GM21576 (cell line): Measurements from ENCODE around the gene OR2T2.
A peak's percentile ranks its signal among the peaks of the same experiment; 100 is the strongest.
"Not testable (repeated sequence)": the region's sequence is repeated elsewhere in the genome, so short reads cannot be mapped to it uniquely, and the experiment has no call there.

ENCODE experiments used
- ATAC-seq: cut with Tn5 transposase; IDR thresholded peaks from one replicate; pipeline ENCODE4 v1.9.1; 2021; ENCODE audit warnings: mild to moderate bottlenecking, moderate library complexity; ENCODE audit not compliant: unreplicated experiment

Gene OR2T2, protein sequence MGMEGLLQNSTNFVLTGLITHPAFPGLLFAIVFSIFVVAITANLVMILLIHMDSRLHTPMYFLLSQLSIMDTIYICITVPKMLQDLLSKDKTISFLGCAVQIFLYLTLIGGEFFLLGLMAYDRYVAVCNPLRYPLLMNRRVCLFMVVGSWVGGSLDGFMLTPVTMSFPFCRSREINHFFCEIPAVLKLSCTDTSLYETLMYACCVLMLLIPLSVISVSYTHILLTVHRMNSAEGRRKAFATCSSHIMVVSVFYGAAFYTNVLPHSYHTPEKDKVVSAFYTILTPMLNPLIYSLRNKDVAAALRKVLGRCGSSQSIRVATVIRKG

DNA sequence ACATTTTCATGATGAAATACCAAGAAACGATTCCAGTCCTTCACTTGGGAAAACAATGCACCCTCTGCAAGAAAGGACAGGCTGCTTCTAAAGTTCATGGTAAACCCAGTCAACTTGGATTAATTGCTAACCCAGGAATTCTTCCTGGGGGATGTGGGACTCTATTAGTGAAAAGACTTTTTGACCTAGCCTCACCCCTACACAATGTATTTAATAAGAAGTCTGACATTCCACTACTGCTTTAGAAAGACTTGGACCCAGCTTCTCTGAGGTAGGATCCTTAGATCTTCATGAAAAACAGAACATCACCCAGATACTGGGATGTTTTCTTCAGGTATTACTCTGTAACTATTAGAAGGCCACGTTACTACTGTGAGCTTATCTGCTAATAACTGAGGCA lies at the start of gene OR2T2:
OR2T2 (plus strand) TSS at position 239 of the 400 bp plus-strand sequence. CDS start 7,161 bp downstream, outside the sequence.
- not testable (repeated sequence) for ATAC-seq

DNA sequence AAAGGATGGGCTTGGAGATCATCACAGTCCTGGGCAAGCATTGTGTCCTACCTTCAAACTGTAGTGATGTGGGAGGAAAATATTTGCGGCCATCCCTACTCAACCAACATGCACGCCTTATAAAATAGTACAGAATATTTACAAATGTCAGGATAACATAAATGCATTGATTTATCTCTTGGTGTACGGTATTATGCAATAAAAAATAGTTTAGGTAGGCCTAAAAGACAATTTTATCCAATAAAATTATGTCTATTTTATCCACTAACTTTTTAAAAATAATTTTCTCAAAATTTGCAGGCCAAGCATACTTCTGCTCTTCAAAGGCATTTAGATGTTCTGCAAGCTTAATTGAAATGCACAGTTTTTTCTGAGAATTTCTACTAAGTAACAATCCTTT lies 42.7 kb upstream of the OR2T2 start, which contains the start of gene OR2T1:
OR2T1 (plus strand) TSS at position 301 of the 400 bp plus-strand sequence. CDS start 3,100 bp downstream, outside the sequence.
- no peak for ATAC-seq

DNA sequence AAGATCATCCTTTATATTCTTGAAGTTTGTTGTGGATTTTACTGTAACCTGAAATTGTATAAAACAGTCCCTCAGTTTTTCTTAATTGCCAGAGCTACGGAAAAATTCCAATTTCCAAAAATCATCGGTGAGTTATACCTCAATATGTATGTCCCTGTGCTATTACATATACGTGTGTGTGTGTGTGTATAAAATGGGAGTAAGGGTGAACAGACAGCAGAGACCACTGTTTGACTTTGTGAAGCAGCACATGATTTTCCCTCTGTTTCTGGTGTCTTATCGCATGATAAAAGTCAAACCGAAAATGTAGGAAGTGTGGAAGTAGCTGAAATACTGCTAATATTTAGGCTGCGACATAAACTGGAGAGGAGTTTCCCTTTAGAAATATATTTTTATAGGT lies 41.4 kb upstream of the OR2T2 start:
- no peak for ATAC-seq

DNA sequence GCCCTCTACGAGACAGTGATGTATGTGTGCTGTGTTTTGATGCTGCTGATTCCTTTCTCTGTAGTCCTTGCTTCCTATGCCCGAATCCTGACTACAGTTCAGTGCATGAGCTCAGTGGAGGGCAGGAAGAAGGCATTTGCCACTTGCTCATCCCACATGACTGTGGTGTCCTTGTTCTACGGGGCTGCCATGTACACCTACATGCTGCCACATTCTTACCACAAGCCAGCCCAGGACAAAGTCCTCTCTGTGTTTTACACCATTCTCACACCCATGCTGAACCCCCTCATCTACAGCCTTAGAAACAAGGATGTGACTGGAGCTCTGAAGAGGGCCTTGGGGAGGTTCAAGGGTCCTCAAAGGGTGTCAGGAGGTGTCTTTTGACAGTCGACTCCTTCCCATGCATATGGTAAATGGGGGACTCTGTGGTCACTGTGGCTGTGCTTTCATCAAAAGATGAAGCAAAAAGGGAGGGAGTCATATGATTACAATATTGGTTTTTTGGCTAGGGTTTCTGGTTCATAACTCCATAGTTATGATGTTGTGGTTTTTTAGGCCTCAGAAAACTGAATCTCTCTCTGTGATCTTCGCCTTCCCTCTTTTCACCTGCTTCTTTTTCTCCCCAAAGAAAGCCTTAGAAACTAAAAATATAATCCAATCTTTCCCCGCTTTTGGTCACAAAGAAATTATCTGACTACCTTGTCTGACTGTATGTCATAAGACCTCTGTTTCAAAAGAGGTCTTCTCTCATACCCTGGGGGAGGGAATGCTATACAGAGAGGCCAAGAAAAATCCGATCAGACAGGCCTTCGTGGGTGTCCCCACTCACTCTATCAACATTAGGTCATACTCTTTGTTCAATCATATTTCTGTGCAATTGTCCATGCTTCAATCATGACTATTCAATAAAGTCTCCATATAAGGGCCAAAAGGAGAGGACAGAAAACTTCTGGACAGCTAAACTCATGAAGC lies 38.4 kb upstream of the OR2T2 start:
- no peak for ATAC-seq

DNA sequence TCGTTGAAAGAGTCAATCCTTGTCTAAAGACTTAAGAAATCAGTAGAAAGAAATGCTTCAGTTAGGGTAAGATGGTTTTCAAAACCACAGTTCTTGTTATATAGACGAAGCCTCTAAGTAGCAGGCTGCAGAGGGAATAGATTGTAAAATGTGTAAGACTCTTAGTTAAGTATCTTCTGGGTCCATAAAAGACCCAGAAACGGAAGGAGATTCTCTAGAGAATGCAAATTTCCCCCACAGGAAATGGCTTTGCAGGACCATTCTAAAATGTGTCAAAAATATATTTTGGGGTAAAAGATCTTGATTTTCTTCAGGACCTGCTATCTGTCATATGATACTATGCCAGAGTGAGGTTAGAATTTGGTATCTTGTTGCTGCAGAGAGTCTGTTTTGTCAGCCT lies 29.2 kb upstream of the OR2T2 start:
- ATAC-seq, result peak; percentile 50

DNA sequence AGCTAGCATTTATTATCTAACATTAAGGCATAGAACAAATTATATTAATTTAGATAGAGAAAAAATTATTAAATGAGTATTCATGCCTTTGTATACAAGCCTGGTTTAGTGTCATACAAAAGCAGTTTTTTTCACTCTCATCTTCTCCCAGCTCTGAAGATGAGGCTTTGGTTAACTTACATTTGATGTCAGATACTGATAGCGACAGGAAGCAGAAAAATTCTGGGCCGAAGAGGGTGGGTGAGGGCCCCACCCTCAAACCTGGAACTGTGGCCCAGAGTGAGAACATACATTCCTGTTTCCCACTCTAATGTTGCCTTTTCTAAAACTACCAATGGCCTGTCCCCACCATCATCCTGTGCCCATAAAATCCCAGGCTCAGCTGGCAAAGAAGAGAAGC lies 27.6 kb upstream of the OR2T2 start:
- no peak for ATAC-seq

DNA sequence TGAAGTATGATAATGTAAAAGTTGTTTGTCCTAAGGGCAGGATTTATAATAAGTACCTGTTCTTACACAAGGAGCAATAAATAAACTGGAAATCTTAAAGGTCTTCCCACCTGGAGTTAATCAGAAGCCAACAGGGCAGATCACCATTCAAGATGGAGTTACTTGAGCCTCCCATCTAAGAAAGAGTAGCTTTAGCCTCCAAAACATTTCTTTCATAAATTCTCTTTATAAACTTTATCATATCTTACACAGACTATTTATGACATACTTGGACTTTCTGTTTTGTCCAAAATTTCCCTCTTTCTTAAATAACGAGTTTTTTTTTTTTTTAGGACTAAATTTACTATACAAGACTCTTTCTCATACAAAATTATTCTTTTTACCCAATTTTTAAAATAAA lies 24.1 kb upstream of the OR2T2 start:
- no peak for ATAC-seq

DNA sequence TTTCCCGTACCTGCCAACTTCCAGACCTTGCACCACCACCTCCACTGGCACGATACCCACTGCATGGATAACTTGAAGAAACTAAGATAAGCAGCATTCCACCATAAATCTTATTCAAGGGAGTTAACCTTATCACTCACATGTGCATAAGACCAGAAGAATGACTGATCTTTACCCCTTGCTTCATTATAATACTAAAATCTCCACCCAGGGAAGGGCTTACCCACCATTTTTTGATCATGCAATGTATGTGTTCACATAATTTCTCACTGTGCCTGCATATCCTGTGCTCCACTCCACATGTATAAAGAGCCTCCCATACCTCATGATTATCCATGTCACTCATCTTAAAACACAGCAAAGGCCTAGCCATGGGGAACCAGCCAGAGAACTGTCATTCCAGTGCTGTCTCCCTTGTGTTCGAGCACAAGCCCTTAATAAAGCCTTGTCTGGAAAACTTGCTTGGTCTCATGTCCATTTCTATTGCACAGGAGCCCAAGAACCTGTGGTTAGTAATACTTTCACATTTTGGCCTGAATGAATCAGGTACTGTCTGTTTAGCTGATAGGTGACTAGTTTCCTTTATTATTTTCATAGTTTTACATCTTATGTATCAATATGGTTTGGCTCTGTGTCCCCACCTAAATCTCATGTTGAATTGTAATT lies 17.8 kb upstream of the OR2T2 start:
- ATAC-seq, result peak; percentile 28

DNA sequence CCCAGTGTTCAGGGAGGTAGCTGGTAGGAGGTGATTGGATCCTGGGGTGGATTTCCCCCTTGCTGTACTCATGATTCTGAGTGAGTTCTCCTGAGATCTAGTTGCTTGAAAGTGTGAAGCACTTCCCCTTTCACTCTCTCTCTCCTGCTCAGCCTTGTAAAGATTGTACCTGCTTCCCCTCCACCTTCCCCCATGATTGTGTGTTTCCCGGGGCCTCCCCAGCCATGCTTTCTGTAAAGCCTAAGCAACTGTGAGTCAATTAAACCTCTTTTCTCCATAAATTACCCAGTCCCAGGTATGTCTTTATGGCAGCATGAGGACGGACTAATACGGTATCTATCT lies 17.3 kb upstream of the OR2T2 start:
- ATAC-seq, result peak; percentile 94

DNA sequence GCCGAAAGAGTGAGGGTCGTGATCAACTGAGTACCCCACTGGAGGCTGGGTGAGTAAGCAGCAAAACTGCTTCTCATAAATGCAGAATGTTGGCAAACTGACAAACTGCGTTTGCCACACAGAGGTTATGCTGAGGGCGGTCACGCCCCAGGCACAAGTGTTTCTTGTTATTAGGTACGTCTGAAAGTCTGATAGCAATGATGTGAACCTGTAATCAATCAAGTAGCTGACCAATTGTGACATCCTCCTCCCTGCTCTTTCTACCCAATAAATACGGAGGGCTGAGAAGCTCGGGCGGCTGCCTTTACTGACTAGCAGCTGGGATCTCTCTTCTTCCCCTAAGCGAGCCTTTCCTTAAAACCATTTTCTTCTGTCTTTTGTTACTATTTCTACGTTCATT lies 13.8 kb upstream of the OR2T2 start:
- not testable (repeated sequence) for ATAC-seq

DNA sequence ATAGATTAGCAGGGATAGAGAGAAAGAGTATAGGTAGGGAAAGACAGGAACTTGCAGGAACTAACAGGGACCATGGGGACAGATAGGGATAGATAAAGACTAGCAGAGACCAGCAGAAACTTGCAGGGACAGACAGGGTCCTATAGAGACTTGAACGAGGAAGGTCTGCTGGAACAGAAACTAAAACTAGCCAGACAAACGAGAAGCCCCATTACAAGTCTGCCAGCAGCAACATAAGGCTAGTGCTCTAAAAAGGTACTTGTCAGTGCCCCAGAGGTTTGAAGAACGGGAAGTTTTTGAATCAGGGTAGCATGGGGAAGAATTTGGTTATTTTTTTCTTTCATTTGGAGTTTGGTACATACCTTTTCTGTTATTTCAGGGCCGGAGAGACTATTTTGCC lies 13.2 kb upstream of the OR2T2 start:
- ATAC-seq, result peak; percentile 36

DNA sequence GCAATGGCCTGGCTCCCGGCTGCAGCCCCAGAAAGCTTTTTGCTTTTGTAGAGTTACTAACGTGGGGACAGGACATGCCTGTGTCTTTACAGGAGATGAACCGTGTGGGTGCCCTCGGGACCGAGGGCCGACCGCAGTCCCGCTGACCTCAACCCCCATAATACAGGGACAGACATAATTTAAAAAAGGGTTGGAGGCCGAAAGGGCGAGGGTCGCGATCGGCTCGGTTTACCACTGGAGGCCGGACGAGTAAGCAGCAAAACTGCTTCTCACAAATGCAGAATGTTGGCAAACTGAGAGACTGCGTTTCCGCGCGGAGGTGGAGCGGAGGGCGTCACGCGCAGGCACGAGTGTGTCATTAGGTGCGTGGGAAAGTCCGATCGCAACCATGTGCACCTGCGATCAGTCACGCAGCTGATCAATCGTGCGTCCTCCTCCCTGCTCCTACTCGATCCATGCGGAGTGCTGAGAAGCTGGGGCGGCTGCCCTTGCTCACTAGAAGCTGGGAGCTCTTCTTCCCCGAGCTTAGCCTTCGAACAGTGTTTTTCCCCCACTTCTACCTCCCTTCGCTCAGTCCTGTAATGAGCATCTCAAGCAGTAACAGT lies 11.5 kb upstream of the OR2T2 start:
- ATAC-seq, result not testable (repeated sequence)

DNA sequence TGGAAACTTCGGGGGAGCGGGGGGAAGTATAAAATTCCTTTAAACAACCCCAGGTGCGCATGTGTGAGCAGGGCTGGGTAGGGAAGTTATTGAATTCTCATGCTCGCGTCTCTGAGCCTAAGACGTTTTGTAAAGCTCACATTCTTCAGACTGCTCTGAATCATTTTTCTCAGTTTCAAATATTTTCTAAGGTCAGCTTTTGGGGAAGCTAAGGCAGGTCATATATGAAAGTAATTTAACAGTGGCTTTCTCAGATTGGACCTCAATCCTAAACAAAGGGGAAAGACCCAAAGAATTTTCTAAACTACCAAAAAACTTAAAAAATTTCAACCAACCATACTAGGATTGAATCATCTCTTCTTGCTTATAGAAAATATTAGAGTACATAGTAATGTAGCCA lies 10.5 kb upstream of the OR2T2 start:
- ATAC-seq, result not testable (repeated sequence)

DNA sequence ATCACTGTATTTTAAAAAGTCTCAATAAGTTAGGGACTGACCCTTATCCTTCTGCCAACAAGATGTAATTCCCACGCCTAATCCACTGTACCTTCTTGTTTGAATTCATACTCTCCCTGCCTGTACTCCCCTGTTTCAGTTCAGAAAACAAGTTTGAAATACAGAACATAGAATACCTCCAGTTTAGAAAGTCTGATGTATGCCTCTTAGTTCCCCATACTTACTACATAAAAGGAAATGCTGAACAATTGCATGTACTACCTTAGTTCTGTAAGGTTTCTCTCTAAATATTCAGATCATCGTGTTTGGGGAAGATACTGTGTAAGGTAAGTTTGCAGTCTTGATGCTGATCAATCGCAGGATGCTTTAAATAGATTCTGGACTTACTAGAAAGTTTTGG lies 9.1 kb upstream of the OR2T2 start:
- peak; percentile 65 for ATAC-seq

DNA sequence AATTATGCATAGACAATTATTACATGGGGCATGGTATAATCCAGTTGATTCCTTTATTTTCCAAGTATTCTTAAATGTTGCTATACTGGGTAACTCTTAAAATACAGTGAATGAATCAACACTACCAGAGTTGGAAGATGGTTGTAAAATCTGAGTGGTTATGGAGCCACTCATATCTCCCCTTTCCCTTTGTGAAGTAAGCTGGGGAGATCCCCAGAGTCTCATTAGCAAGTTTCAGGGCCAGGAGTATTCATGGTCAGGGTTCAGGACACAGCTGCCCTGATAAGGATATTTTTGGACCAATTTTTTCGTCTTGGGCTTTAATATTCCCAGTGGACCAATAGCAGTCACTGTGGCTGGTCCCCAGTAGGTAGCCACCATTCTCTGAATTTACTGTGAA lies 6.8 kb upstream of the OR2T2 start:
- not testable (repeated sequence) for ATAC-seq

DNA sequence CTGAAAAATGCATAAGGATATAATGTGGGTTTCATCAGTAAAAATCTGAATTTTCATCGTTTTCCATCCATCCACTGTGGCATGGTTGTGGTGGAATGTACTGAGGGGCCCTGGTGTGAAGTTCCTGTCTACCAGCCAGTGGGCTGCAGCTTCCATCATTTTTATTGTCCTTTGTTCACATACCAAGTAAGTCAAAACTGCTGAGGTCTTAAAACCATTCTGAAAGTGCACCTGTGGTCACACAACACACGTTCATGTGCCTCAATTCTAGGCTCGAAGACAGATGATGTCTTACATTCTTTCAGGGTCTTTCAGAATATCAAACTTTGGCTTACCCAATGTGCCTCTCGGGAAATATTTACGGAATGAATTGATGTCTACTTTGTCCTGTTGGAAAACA lies 6.2 kb upstream of the OR2T2 start:
- ATAC-seq, result not testable (repeated sequence)

DNA sequence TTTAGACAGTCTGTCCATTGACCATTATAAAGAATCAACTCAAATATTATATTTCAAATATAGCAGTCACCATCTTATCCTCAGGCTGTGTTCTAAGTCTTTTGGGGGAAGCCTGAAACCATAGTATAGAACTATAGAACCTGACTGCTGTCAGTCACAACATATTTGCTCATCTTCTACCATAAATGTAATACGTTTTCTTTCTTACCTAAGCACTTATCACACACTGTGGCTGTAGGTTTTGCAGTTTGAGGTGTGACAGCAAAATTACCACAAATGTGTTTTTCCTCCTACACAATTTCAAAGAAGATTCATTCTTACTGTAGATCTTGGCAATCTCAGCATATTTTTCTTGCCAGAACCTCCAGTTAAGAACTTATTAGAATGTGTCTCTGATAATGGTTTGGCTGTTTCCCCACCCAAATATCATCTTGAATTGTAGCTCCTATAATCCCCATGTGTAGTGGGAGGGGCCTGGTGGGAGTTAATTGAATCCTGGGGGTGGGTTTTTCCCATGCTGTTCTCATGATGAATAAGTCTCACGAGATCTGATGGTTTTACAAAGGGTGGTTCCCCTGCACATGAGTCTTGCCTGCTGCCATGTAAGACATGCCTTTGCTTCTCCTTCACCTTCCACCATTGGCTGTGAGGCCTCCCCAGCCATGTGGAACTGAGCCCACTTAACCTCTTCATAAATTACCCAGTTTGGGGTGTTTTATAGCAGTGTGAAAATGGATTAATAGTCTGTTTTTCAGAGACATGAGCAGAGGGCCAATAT lies 2.7 kb upstream of the OR2T2 start:
- not testable (repeated sequence) for ATAC-seq

DNA sequence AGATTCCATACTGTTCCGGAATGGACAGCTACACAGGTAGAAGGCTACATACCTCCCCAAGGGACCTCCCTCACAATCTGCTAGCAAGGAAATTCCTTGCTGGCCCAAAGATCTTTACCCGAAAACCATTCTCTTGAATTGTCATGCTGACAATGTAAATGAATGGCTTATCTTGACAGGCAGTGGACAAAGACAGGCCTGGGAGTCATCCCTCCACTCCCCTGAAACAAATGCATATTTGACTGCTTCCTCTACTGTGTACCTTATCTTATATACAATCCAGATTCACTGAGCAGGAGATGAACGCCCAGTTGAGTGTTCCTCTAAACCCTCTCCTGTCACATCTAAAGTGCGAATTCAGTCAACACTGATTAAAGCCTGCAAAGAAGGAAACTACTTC lies 834 bp upstream of the OR2T2 start:
- ATAC-seq, result not testable (repeated sequence)

DNA sequence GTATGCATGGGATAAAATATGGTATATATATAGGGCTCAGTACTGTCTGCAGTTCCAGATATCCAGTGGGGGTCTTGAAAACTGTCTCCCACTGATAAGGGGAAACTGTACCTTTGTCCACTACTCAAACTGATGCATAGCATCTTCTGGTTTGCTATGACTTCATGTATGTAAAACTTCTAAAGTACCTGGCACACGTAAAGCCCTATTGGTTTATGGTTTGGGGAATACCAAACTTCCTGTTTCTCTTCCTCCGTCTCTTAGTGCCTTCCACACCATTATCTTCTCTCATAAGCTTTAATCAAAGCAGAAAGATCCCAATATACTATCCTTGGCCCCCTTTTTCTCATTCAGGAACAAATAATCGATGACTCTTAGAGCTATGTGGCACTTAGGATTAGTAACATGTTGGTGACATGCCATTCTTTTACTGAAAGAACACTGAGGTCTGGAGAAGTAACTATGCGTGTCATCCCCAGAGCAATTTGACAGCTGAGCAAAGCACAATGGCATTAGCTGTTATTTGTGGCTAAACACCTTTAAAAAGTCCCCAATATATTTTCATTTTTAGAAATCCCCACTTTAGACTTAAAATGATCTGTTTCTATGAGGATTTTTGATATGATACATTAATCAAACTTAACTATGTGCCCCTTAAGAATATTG lies 3.1 kb downstream of the OR2T2 start:
- ATAC-seq, result peak; percentile 44
